GM21515 (cell line): Measurements from ENCODE around the gene VCL.

Experiments used
- ATAC-seq: cut with Tn5 transposase; IDR thresholded peaks from one replicate; pipeline ENCODE4 v1.9.1; 2021; ENCODE audit not compliant: unreplicated experiment

The VCL gene

DNA sequence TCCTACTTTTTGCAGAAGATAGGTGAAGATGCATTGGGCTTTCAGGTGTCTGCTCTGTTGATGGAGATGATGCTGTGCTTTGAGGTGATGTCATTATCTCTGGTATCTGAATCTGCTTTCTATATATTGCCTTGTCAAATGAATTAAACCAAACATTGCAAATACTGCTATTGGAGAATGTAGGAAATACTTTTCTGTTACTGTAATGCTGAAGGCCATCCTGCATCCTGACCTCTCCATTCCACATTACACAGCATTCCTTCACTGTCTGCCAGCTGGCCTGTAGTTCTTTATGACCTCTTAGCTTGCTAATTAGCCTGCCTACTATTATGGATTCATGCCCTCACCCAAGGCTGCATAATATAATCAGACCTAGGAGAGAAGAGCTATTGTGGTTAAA is 73.2 kb downstream of the VCL start:
- ATAC-seq, result no peak

DNA sequence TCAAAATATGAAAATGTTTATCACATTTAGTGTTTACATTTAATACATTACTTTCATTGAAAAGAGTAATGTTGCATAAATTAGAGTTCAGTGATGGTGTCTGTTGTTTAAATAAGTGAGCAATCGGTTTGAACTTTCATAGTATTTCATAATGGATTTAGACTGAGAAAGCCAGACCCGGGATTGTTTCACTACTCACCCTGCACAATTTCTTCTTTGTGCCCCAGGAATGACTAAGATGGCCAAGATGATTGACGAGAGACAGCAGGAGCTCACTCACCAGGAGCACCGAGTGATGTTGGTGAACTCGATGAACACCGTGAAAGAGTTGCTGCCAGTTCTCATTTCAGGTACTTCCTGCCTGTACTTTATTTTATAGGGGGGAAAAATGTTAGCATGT is 74.6 kb downstream of the VCL start:
- ATAC-seq, result no peak

DNA sequence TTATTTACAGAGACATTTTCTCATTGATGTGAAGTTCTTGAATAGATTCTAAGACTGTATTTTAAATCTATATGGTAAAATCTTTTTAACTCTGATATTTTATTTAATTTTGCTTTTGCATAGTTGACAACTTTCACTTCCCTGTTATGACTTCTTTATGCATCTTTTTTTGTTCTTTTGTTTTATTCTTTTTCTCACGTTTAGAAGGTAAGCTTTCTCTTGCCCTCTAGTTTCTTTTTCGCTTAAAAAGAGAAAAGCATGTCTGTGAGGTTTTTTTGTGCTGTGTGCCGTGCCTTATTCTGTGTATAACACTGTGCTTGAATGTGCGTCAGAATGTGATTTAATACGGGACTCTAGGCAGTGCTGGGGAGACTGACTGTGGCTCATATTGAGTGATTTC is 78.0 kb downstream of the VCL start:
- no peak for ATAC-seq

DNA sequence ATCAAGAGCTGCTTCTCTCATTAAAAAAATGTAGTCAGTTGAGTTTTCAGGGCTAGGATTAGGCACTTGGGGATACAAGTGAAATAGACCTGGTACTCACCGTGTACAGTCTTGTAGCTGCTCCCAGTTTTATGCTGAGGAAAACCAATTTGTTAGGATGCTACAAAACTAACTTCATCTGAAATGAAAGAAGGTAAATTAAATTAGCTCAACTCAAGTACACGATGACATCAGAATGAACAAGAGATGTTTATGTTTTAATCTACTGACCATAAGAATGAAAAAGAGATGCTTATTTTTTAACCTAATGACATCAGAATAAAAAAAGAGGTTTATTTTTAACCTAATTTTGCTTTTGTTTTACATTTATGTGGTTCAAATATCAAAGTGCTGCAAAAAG is 79.0 kb downstream of the VCL start:
- ATAC-seq, result no peak

DNA sequence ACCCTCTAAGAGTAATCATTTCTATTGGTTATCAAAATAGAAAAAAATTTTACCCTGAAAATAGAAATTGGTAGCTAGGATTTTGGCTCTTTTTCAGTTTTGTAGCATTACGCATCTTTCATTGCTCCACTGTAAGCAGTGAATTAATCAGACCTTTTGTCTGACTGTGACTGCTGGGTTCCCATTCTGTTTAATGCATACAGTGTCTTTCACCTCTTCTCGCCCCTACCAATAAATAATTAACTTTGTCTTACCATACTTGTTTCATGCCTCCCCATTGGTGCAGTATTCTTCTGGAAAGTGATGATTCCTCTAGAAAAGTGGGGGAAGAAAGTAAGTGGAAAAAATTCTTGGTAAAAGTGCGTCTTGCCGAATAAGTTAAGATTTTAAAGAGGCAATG is 79.5 kb downstream of the VCL start:
- no peak for ATAC-seq

DNA sequence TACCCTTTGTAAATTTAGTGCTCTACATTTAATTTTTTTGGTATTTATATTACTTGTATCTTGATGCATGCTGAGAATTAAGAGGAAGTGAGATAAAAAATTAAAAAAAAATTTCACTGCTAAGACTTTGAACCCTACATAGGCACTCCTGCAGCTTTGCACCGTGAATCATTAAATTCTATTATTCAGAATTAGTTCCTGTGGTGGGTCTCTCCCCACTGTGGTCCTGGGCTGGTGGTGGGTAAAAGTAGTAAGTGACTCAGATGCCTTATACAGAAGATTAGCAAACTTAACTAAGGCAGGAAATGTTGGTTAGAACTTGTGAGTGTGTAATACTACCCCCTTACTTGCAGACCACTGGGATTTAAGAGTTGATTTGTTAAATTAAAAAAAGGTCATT is 80.1 kb downstream of the VCL start:
- ATAC-seq, result no peak

DNA sequence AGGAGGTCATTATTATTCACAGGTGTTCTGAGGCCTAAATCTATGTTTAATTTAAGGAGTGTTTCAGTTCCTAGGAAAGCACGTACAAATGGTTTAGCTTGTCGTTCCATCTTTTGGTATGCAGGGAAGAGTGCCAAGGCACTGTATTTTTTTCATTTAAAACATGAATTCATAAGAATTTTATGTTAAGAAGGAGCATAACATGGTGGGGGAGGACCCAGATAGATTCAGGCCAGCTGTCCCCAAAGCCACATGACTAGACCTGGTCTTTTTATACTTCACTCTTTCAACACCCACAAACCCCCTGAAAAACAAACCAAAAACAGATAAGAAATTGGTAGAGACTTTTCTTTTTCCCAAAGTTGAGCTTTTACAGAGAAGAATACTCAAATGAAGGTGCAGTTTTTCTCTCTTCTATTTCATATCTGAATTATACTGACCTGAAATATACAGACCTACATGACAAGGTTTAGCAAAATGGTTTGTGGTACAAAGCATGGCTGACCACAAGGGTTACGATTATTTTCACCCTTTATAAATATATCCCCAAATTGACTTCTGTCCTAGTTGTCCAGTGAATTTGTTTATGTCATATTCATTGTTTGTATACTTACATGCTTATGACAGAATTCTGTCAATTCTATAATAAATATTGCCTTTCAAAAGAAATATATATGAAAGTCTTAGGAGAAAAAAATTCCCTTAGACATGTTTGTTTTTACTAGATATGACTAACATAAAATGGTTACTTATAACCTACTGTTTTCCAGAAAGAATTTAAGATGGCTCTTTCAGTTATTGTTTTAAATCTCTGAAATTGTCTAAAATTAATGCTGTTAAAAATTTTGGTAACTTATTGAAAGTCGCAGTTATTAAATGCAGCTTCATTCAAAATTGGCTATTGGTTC is 81.4 kb downstream of the VCL start:
- ATAC-seq, result no peak

DNA sequence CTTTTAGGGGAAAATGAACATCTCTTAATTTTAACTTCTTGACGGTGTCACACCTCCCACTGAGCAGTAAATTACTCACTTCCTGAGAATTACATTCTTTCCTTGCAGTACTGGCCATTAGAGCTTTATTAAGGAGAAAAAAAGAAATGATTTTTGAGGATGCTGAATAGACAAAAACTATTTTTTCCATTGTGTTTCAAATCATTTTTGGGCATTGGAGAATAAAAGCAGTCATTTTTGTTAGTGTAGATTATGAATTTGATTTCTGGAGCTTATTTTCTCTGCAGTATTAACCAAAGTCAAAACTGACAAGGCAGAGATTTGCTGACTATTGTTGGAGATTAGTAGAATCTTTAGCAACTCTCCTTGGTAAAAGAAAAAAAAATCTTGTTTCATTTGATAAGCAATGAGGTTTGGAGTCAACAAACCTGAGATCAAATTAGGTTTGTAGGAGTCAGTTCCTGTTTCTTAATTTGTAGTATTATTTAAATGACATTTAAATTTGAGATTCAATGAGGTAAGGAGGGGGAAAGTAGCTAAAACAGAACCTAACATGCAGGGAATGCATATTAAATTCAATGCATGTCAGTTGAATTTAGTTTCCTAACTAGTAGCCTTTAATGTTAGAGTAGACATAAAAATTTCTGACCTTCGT is 82.1 kb downstream of the VCL start:
- no peak for ATAC-seq

DNA sequence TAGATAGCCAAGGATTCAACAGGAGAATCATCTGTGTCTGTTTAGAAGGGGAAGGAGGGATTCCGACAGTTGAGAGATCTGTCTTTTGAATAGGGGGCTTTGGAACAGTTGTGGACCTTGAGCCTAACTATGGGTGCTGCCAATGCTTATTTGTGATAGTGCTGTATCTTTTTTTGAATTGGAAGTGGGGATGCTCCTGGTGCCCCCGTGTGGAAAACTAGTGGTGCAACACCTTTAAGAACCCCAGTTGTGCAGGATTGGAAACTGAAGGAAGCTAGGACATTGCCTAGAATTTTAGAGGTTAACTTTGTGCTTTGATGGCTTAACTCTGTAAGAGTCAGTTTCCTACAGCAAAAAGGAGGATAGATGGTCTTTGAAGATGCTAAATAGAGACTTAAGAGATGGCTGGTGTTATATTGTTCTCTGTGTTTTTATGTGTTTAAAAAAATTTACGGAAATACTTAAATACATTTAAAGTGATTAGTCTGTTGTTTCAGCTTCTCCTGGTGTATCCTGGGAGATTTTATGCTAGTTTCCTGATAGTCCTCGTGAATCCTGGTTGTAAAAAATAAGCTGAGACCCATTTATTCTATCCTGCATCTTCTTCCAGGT is 83.4 kb downstream of the VCL start:
- ATAC-seq, result no peak

DNA sequence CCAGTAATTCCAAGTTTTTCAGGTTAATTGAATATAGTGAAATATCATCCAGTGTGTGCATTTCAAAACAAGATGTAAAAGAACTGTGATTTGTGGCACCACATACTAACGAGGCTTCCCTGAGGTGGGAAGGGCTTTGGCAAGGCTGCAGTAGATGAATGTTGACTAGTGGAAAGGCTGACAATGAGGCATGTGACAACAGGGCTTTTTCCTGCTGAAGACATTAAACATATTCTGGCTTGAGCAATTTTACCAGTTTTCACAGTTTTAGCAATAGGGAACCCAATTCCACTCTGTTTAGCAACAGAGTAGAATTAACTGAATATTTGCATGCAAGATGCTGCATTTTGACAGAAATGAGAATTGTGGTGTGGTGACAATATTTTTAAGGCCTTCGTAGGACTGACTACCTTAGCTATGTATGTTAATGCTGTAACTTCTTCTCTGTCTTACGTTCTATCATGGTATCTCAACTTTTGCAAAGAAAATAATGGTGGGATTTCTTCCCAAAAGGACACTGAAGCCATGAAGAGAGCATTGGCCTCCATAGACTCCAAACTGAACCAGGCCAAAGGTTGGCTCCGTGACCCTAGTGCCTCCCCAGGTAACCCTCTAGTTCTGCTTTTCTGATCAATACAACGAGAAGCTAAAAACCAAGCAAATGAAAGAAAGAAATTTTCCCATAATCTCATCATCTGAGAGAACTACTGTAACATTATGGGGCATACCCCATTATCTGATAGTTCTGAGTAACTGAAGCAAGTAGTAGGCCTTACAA is 84.2 kb downstream of the VCL start:
- no peak for ATAC-seq

DNA sequence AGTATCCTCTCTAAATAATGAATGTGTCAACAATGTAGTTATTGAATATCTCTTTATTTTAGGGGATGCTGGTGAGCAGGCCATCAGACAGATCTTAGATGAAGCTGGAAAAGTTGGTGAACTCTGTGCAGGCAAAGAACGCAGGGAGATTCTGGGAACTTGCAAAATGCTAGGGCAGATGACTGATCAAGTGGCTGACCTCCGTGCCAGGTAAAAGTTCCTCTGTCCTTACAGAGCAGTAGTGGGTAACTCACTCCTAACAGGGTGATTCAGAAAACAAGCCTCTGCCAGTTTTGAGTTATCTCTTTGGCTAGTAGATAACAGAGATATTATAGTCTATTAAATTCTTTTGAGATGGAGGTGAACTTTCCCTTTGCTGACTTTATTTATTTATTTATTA is 85.4 kb downstream of the VCL start:
- ATAC-seq, result no peak

DNA sequence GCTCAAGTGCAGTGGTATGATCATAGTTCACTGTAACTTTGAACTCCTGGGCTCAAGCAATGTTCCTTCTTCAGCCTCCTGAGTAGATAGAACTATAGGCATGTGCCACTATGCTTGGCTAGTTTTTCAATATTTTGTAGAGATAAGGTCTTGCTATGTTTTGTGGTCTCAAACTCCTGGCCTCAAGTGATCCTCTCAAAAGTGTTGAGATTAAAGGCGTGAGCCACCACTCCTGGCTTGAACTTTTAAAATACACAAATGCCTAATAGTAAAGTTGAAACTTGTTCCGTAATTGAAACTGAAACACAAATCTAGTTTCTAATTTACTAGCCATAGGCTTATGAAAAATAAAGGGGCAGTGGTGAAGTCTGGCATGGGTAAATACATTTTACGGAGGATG is 87.0 kb downstream of the VCL start:
- ATAC-seq, result peak; percentile 79

DNA sequence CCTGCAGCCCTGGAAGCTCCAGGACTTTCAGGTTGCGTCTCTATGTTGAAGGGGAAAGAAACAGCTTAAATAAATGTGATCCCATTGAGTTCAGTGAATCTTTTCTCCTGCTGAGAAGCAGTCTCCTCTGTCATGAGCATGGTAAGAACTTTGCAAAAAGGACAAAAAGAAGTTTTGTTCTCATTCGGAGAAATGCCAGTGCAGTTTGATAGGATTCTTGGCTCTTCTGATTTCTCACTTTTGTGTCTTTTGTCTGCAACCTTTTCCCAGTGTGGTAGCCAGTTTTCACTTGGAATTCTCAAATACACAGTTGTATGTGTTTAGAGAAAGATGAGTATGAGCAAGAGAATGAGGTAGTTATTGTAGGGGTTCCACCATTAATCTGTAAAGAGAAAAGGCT is 88.4 kb downstream of the VCL start:
- ATAC-seq, result no peak

DNA sequence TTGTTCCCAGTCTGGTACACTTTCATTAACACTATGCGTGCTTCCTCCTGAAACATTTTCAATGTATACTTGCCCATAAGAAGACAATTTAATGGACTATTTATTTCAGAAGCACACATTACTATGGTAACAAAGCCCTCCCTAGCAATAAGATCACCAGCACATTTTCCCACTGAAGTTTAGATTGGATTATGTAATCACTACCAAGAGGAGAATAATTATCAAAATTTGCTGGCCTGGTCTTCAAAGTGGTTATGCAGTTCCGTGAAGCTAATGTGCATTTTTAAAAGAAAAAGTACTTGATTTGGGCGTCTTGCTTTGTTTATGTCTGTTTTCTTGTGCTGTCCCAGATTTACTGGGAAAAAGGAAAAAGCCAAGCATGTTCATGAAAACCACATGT is 90.8 kb downstream of the VCL start:
- ATAC-seq, result no peak

DNA sequence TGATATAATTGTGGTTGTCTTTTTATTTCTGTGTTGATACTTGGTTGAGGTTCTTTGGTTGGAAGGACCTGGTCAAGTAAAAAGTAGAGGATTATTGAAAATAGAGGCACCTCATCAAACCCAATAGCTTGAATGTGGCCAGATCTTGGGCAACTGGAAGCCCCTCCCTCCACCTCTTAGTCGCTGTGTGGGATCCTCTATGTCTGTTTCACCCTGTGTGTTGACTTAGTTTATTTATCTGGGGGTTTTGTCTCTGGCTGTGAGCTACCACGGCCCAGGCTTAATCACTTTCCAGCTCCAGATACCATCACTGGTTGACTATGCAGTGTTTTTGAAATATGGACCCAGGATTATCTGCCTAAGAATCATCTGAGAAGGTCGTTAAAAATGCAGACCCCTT is 94.5 kb downstream of the VCL start:
- no peak for ATAC-seq

DNA sequence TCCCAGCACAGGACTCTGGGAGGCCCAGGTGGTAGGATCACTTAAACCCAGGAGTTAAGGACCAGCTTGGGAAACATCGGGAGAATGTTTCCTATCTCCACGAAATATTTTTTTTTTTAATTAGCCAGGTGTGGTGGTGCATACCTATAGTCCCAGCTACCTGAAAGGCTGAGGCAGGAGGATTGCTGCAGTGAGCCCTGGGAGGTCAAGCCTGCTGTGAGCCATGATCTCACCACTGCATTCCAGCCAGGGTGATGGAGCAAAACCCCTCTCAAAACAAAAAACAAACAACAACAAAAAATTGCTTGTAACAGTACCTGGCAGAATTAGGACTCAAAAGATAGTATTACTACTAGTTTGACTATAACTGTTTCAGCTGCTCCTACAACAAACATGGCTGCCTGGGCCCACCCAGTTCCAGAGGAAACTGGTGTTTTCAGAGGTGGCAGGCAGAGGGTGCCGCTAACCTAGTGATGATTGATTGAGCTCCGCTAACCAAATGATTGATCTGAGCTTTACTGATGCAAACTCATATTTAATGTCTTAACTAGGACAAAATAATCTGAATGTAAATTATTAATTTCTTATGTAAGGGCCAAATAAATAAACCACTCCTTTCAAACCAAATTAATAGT is 95.7 kb downstream of the VCL start:
- ATAC-seq, result no peak

DNA sequence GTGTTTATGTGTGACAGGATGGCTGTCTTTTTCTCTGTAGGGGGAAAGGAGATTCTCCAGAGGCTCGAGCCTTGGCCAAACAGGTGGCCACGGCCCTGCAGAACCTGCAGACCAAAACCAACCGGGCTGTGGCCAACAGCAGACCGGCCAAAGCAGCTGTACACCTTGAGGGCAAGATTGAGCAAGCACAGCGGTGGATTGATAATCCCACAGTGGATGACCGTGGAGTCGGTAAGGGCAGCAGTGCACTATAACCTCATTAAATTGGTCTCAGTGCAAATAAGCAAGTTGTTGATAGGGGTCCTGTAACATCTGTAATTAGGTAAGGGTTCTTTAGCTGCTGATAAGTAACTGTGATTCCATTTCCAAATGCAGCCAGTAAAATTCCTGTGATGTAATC is 96.3 kb downstream of the VCL start:
- ATAC-seq, result no peak

DNA sequence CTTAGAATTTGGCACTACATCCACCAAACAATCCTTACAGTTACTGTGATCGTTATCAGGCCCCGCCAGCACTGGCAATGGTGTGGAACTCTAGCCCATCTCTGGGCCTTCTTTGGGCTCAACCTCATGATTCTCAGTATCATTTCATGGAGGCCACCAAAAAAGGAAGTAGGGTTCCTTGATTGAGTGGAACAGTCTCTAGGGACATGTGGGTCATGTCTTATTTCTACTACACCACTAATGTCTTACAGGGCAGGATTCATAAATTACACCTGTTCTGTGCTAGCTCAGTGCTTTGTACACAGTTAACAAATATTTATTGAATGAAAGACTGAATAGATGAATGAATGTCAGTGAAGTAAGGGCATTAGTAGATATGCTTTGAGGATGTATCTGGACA is 98.9 kb downstream of the VCL start:
- peak; percentile 85 for ATAC-seq

DNA sequence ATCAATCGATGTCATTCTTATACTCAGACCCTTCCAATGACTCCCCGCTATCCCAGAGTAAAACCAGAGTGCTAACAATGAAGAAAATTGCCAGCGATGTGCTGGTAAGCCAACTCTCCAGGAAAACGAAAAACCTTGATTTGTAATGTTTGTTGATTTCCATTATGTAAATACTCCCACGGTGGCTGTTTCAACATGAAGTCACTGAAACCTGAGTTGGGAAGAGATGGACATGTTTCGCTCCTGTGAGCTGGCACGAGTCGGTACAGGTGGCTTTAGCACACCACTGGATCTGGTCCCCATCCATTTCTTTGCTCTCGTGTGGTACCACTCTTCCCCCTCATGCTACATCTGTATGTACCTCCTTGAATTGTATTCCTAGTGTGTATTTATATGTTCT is 99.9 kb downstream of the VCL start:
- no peak for ATAC-seq

DNA sequence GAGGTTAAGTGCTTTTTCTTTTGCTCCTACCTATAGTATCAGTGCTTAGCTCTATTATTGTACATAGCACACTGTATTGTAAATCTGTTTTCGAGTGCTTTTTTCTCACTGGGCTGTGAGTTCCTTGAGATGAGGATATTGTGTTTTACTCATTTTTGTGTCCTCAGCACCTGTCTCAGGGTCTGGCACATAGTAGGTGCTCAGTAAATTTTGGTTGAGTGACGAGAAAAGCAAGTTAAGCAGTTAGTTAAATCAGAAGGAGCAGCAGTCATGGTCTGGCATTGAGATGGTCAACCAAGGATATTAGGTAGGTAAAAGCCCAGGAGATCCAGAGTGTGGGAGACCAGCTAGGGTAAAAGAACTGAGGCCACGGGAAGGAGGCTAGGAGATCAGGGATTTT is 101.5 kb downstream of the VCL start:
- ATAC-seq, result no peak

DNA sequence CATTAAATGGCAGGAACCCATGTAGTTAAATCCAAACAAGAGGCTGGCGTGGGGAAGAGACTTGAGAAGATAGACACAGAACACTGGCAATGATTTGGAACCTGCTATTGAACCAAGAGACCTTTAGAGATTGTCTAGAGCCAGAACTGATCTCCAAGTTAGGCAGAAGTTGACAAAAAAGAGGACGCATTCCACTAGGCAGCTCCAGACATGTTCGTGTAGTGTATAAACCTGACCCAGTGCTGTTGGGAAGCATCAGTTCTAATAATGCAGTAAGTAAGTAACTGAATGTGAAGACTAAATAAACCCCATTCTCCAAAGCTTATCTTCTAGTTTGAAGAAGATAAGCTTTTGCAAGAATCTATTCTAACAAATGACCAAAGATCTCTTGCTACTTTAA is 101.9 kb downstream of the VCL start:
- ATAC-seq, result no peak
